Measurements from ENCODE around the gene TTLL7.

The TTLL7 gene

DNA sequence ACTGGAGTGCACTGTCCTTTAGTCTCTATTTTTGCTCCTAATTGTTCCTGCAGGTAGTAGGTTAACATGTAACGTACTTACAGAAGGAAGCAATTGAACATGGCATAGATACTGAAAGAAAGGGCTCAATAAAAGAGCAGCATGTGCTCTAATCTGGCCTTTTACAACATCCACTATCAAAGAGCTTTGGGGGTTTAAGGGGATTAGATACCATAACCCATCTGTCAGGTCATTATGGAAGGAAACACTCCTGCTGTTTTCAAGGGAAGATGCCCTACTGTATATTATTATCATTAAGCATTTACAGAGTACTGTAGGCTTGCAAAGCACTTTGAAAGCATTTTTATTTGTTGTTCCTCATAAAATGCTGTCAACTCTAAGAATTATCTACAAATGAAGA, 152.8 kb downstream of the TTLL7 start:
- Histone ChIP-seq H3K4me3 (ENCODE audit: control insufficient read depth in 1 of 7, extremely low read depth in 1 of 7, insufficient read depth in 4 of 7, low read depth in 2 of 7, low read length in 6 of 7) (no peak overlapping the region), H3K36me3 (ENCODE audit: control insufficient read depth in 4 of 4, insufficient read depth in 4 of 4, low read length in 3 of 4) (peaks cover 0 to 3% (median 0%) of the 10 kb centered on the region in 4 experiments), H3K4me1 (ENCODE audit: control extremely low read depth in 1 of 4, control insufficient read depth in 4 of 4, insufficient read depth in 4 of 4, low read length in 3 of 4) (no peaks in the 10 kb centered on the region), H3K27me3 (replicated peaks in 2 of 5; ENCODE audit: control insufficient read depth in 4 of 5, insufficient read depth in 5 of 5, low read length in 4 of 5) (no peaks in the 10 kb centered on the region), H3K9me3 (ENCODE audit: control extremely low read depth in 1 of 5, control insufficient read depth in 4 of 5, insufficient read depth in 2 of 5, low read depth in 1 of 5, low read length in 4 of 5) (no peaks in the 10 kb centered on the region), H3K27ac (ENCODE audit: insufficient read depth in 1 of 2, low read depth in 1 of 2, low read length in 2 of 2, poor library complexity in 1 of 2, severe bottlenecking in 2 of 2) (no peak overlapping the region)
- CTCF ChIA-PET, result no interaction called here
- POLR2A ChIA-PET, result no interaction called here
- WGBS (ENCODE audit: insufficient coverage), result 100% methylated on average over 1 of the region's 1 CpG
- DNase-seq, result no peak

DNA sequence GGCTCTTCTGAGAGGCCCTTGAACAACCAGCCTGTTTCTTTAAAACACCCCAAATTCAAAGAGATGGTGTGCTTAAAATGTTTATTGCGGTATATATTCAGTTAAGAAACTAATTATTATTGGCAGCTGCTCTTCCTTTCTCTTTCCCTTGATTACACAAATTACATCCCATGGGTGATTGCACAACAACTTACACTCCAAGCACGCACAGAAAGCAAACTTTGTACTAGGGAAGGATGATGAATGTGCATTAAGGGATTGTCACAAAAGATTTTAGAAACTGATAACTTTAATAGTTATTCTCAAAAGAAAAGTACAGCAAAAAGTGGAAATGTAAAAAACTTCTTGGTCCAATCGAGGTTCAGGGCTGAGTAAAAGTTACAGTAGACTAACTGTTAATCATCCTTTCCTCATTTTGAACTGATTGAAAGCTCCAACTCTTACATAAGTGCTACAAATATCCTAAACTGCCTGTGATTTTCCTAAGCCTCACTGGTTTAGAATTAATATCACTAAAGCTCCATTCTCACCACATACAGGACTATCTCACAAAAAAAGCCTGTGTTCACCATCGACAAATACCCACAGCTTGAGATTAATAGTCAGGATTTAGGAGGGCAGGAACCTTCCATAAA, 153.4 kb downstream of the TTLL7 start:
- POLR2A ChIA-PET, result no interaction called here
- Histone ChIP-seq H3K4me3 (ENCODE audit: control insufficient read depth in 1 of 7, extremely low read depth in 1 of 7, insufficient read depth in 4 of 7, low read depth in 2 of 7, low read length in 6 of 7) (no peak overlapping the region), H3K4me1 (ENCODE audit: control extremely low read depth in 1 of 4, control insufficient read depth in 4 of 4, insufficient read depth in 4 of 4, low read length in 3 of 4) (no peaks in the 10 kb centered on the region), H3K27ac (ENCODE audit: insufficient read depth in 1 of 2, low read depth in 1 of 2, low read length in 2 of 2, poor library complexity in 1 of 2, severe bottlenecking in 2 of 2) (no peak overlapping the region), H3K27me3 (replicated peaks in 2 of 5; ENCODE audit: control insufficient read depth in 4 of 5, insufficient read depth in 5 of 5, low read length in 4 of 5) (no peaks in the 10 kb centered on the region), H3K9me3 (ENCODE audit: control extremely low read depth in 1 of 5, control insufficient read depth in 4 of 5, insufficient read depth in 2 of 5, low read depth in 1 of 5, low read length in 4 of 5) (no peaks in the 10 kb centered on the region), H3K36me3 (ENCODE audit: control insufficient read depth in 4 of 4, insufficient read depth in 4 of 4, low read length in 3 of 4) (peaks cover 0 to 3% (median 0%) of the 10 kb centered on the region in 4 experiments)
- no peak for DNase-seq
- WGBS (ENCODE audit: insufficient coverage), result 86% methylated on average over 2 of the region's 4 CpGs
- CTCF ChIA-PET, result no interaction called here

DNA sequence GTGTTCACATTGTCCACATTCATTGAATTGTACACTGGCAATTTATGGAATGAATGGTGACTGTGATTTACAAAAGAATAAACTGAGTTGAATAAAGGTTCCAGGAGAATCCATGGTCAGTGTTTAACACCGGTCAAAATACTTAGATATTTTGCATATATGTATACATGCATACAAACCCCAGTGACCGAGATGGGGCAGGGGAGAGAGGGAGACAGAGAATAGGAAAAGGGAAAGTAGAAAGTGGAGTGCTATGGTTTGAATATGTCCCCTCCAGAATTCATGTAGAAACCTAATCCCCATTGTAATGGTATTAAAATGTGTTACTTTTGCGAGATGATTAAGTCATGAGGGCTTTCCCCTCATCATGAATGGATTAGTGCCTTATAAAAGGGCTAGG, 154.4 kb downstream of the TTLL7 start:
- CTCF ChIA-PET, result no interaction called here
- Histone ChIP-seq H3K27me3 (replicated peaks in 2 of 5; ENCODE audit: control insufficient read depth in 4 of 5, insufficient read depth in 5 of 5, low read length in 4 of 5) (no peaks in the 10 kb centered on the region), H3K36me3 (ENCODE audit: control insufficient read depth in 4 of 4, insufficient read depth in 4 of 4, low read length in 3 of 4) (peaks cover 0 to 3% (median 0%) of the 10 kb centered on the region in 4 experiments), H3K27ac (ENCODE audit: insufficient read depth in 1 of 2, low read depth in 1 of 2, low read length in 2 of 2, poor library complexity in 1 of 2, severe bottlenecking in 2 of 2) (no peak overlapping the region), H3K4me1 (ENCODE audit: control extremely low read depth in 1 of 4, control insufficient read depth in 4 of 4, insufficient read depth in 4 of 4, low read length in 3 of 4) (no peaks in the 10 kb centered on the region), H3K9me3 (ENCODE audit: control extremely low read depth in 1 of 5, control insufficient read depth in 4 of 5, insufficient read depth in 2 of 5, low read depth in 1 of 5, low read length in 4 of 5) (no peaks in the 10 kb centered on the region), H3K4me3 (ENCODE audit: control insufficient read depth in 1 of 7, extremely low read depth in 1 of 7, insufficient read depth in 4 of 7, low read depth in 2 of 7, low read length in 6 of 7) (no peak overlapping the region)
- no peak for DNase-seq
- POLR2A ChIA-PET, result no interaction called here
- WGBS (ENCODE audit: insufficient coverage), result 100% methylated on average over 1 of the region's 3 CpGs

DNA sequence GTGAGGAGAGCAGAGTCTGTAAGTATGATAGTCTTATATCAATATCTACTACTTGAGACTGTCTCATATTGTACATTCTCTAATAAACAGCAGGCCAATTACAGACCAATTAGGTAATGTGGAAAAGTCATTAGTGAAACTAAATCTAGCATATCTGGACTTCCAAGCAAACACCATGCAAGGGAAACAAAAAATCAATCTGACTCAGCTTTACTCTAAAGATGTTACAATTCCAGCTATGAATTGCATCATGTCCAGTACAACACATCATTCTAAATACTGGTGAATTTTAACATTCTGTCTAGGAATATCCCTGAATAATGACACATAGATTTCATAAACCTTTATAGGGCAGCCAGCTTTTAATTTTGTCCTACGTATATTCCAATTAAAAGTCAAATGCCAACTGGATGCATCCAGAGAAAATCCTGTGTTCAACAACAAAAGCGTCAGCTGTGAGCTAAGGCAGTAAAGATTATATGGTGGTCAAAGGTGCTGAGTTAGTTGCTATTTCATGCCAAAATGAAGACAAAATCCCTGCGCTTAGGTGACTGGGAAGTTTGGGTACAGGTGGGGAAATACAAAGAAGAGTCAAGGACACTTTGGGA, 159.3 kb downstream of the TTLL7 start:
- Histone ChIP-seq H3K27ac (ENCODE audit: insufficient read depth in 1 of 2, low read depth in 1 of 2, low read length in 2 of 2, poor library complexity in 1 of 2, severe bottlenecking in 2 of 2) (no peak overlapping the region), H3K36me3 (ENCODE audit: control insufficient read depth in 4 of 4, insufficient read depth in 4 of 4, low read length in 3 of 4) (peaks cover 0 to 1% (median 0%) of the 10 kb centered on the region in 4 experiments), H3K4me1 (ENCODE audit: control extremely low read depth in 1 of 4, control insufficient read depth in 4 of 4, insufficient read depth in 4 of 4, low read length in 3 of 4) (no peaks in the 10 kb centered on the region), H3K9me3 (ENCODE audit: control extremely low read depth in 1 of 5, control insufficient read depth in 4 of 5, insufficient read depth in 2 of 5, low read depth in 1 of 5, low read length in 4 of 5) (no peaks in the 10 kb centered on the region), H3K4me3 (ENCODE audit: control insufficient read depth in 1 of 7, extremely low read depth in 1 of 7, insufficient read depth in 4 of 7, low read depth in 2 of 7, low read length in 6 of 7) (no peak overlapping the region), H3K27me3 (replicated peaks in 2 of 5; ENCODE audit: control insufficient read depth in 4 of 5, insufficient read depth in 5 of 5, low read length in 4 of 5) (no peaks in the 10 kb centered on the region)
- ChIA-PET POLR2A (no interaction called here), CTCF (no interaction called here)
- DNase-seq, result no peak
- 100% methylated on average over 2 of the region's 3 CpGs for WGBS (ENCODE audit: insufficient coverage)

- POLR2A ChIA-PET, result no interaction called here
- H3K27me3 ChIP-seq (replicated peaks in 2 of 5; ENCODE audit: control insufficient read depth in 4 of 5, insufficient read depth in 5 of 5, low read length in 4 of 5), result no peaks in the 10 kb centered on the region
- 100% methylated on average over 2 of the region's 5 CpGs for WGBS (ENCODE audit: insufficient coverage)
- no peak for DNase-seq
- H3K36me3 ChIP-seq (ENCODE audit: control insufficient read depth in 4 of 4, insufficient read depth in 4 of 4, low read length in 3 of 4), result no peaks in the 10 kb centered on the region
- no peaks in the 10 kb centered on the region for H3K4me1 ChIP-seq (ENCODE audit: control extremely low read depth in 1 of 4, control insufficient read depth in 4 of 4, insufficient read depth in 4 of 4, low read length in 3 of 4)
- no peak overlapping the region for H3K27ac ChIP-seq (ENCODE audit: insufficient read depth in 1 of 2, low read depth in 1 of 2, low read length in 2 of 2, poor library complexity in 1 of 2, severe bottlenecking in 2 of 2)
- H3K4me3 ChIP-seq (ENCODE audit: control insufficient read depth in 1 of 7, extremely low read depth in 1 of 7, insufficient read depth in 4 of 7, low read depth in 2 of 7, low read length in 6 of 7), result no peak overlapping the region
- no peaks in the 10 kb centered on the region for H3K9me3 ChIP-seq (ENCODE audit: control extremely low read depth in 1 of 5, control insufficient read depth in 4 of 5, insufficient read depth in 2 of 5, low read depth in 1 of 5, low read length in 4 of 5)
- CTCF ChIA-PET, result no interaction called here
Measured at GRCh38 chr1:83838573-83838972, 160.4 kb downstream of the TTLL7 start.

GRCh38 chr1:83836543-83836942, 162.4 kb downstream of the TTLL7 start:
- POLR2A ChIA-PET, result no interaction called here
- H3K36me3 ChIP-seq (ENCODE audit: control insufficient read depth in 4 of 4, insufficient read depth in 4 of 4, low read length in 3 of 4), result no peaks in the 10 kb centered on the region

DNA sequence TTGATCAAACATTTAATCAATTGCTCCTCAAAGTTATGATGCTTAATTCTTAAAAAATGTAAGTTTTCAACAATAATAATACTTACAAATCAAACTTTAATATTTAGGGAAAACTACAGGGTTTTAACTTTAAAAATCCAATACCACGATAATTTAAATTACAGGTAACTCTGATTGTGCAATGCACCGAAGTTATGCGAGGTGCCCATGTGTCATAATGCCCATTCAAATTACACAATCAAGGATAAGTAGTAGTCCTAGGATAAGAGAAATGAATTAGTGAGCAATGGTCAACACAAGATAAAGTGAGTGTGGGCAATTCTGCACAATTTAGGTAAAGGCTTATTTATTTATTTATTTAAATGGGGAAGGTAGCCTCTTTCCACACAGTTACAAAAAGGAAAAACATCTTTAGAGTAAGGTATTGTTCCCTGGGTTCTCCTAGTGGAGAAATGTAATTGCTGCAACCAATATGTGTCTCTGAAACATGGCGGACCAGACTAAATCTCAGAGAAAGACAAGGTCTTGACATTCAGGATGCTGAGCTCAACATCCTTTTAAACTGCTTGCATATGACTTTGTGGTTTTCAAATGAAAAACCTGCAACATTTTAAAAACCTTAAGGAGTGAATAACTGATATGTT, 164.2 kb downstream of the TTLL7 start:
- no peak for DNase-seq
- WGBS (ENCODE audit: insufficient coverage), result 100% methylated on average over 1 of the region's 4 CpGs
- Histone ChIP-seq H3K4me1 (ENCODE audit: control extremely low read depth in 1 of 4, control insufficient read depth in 4 of 4, insufficient read depth in 4 of 4, low read length in 3 of 4) (no peaks in the 10 kb centered on the region), H3K27ac (ENCODE audit: insufficient read depth in 1 of 2, low read depth in 1 of 2, low read length in 2 of 2, poor library complexity in 1 of 2, severe bottlenecking in 2 of 2) (no peak overlapping the region), H3K27me3 (replicated peaks in 2 of 5; ENCODE audit: control insufficient read depth in 4 of 5, insufficient read depth in 5 of 5, low read length in 4 of 5) (no peaks in the 10 kb centered on the region), H3K4me3 (ENCODE audit: control insufficient read depth in 1 of 7, extremely low read depth in 1 of 7, insufficient read depth in 4 of 7, low read depth in 2 of 7, low read length in 6 of 7) (no peak overlapping the region), H3K9me3 (ENCODE audit: control extremely low read depth in 1 of 5, control insufficient read depth in 4 of 5, insufficient read depth in 2 of 5, low read depth in 1 of 5, low read length in 4 of 5) (no peaks in the 10 kb centered on the region), H3K36me3 (ENCODE audit: control insufficient read depth in 4 of 4, insufficient read depth in 4 of 4, low read length in 3 of 4) (no peaks in the 10 kb centered on the region)
- POLR2A ChIA-PET, result no interaction called here
- CTCF ChIA-PET, result no interaction called here

More at GRCh38 chr1:83836543-83836942, 162.4 kb downstream of the TTLL7 start:
- no peaks in the 10 kb centered on the region for H3K27me3 ChIP-seq (replicated peaks in 2 of 5; ENCODE audit: control insufficient read depth in 4 of 5, insufficient read depth in 5 of 5, low read length in 4 of 5)
- no peak for DNase-seq
- CTCF ChIA-PET, result no interaction called here
- 90% methylated on average over 2 of the region's 2 CpGs for WGBS (ENCODE audit: insufficient coverage)
- no peak overlapping the region for H3K27ac ChIP-seq (ENCODE audit: insufficient read depth in 1 of 2, low read depth in 1 of 2, low read length in 2 of 2, poor library complexity in 1 of 2, severe bottlenecking in 2 of 2)
- H3K4me1 ChIP-seq (ENCODE audit: control extremely low read depth in 1 of 4, control insufficient read depth in 4 of 4, insufficient read depth in 4 of 4, low read length in 3 of 4), result no peaks in the 10 kb centered on the region
- H3K9me3 ChIP-seq (ENCODE audit: control extremely low read depth in 1 of 5, control insufficient read depth in 4 of 5, insufficient read depth in 2 of 5, low read depth in 1 of 5, low read length in 4 of 5), result no peaks in the 10 kb centered on the region
- no peak overlapping the region for H3K4me3 ChIP-seq (ENCODE audit: control insufficient read depth in 1 of 7, extremely low read depth in 1 of 7, insufficient read depth in 4 of 7, low read depth in 2 of 7, low read length in 6 of 7)
